ENCODE data around the gene LIN28A. TPM values are rescaled to one million over a fixed set of nuclear protein-coding genes. Genes with fewer than 3 reads are reported as not detected.

Gene LIN28A
- total RNA-seq, 1 donor, result not detected

GRCh38 chr1:26388791-26389445, 21.7 kb upstream of the LIN28A start:
- no peak for TF ChIP-seq CTCF (IDR thresholded peaks at IDR 0.05; ENCODE audit: insufficient read depth, low read depth, low read length)
- no peak for DNase-seq (ENCODE audit: low read depth)
- no peak overlapping the region for H3K4me3 ChIP-seq (ENCODE audit: low read depth, low read length)

GRCh38 chr1:26389604-26390247, 20.9 kb upstream of the LIN28A start:
- TF ChIP-seq CTCF (IDR thresholded peaks at IDR 0.05; ENCODE audit: insufficient read depth, low read depth, low read length), result no peak
- no peak overlapping the region for H3K4me3 ChIP-seq (ENCODE audit: low read depth, low read length)
- DNase-seq (ENCODE audit: low read depth), result no peak

GRCh38 chr1:26391450-26391849, 19.2 kb upstream of the LIN28A start:
- peak; percentile 90 for TF ChIP-seq CTCF (IDR thresholded peaks at IDR 0.05; ENCODE audit: insufficient read depth, low read depth, low read length)

GRCh38 chr1:26395754-26396153, 14.9 kb upstream of the LIN28A start:
- no peak for TF ChIP-seq CTCF (IDR thresholded peaks at IDR 0.05; ENCODE audit: insufficient read depth, low read depth, low read length)
- H3K4me3 ChIP-seq (ENCODE audit: low read depth, low read length), result no peak overlapping the region

More at GRCh38 chr1:26391450-26391849, 19.2 kb upstream of the LIN28A start:
- no peak overlapping the region for H3K4me3 ChIP-seq (ENCODE audit: low read depth, low read length)
- DNase-seq (ENCODE audit: low read depth), result peak; percentile 56

GRCh38 chr1:26399034-26399433, 11.6 kb upstream of the LIN28A start:
- DNase-seq (ENCODE audit: low read depth), result no peak
- TF ChIP-seq CTCF (IDR thresholded peaks at IDR 0.05; ENCODE audit: insufficient read depth, low read depth, low read length), result no peak
- no peak overlapping the region for H3K4me3 ChIP-seq (ENCODE audit: low read depth, low read length)

More at GRCh38 chr1:26395754-26396153, 14.9 kb upstream of the LIN28A start:
- no peak for DNase-seq (ENCODE audit: low read depth)

GRCh38 chr1:26401891-26402290, 8.7 kb upstream of the LIN28A start:
- no peak for DNase-seq (ENCODE audit: low read depth)
- no peak for TF ChIP-seq CTCF (IDR thresholded peaks at IDR 0.05; ENCODE audit: insufficient read depth, low read depth, low read length)
- H3K4me3 ChIP-seq (ENCODE audit: low read depth, low read length), result no peak overlapping the region

Measured in fibroblast of villous mesenchyme (primary cell).